Panc1 (cell line): ENCODE measurements around the gene ATG13. TPM values are rescaled to one million over a fixed set of nuclear protein-coding genes. Genes with fewer than 3 reads are reported as not detected.
A peak's percentile ranks its signal among the peaks of the same experiment; 100 is the strongest.

Source experiments
- ATAC-seq: fragments of 200-7000 bp; cut with Tn5 transposase; 2 replicates; pipeline ENCODE4 v1.9.1; 2020; ENCODE audit warnings: mild to moderate bottlenecking, moderate library complexity
- BruUV-seq: library from RNA; stranded (reverse); fragments of 400-500 nt; replicated peaks from 2 replicates; lab custom pipeline; 2021; lab: Mats Ljungman, UMichigan
- CTCF ChIA-PET: fragments of 300-600 bp; sonication (Branson Sonifier 250); formaldehyde crosslinking; loops from one replicate; lab custom pipeline; 2022; ENCODE audit warnings: antibody characterized with exemption; lab: Charles Lee
- POLR2A ChIA-PET: fragments of 300-600 bp; sonication (Branson Sonifier 250); formaldehyde crosslinking; loops from one replicate; lab custom pipeline; 2022; ENCODE audit warnings: antibody characterized with exemption; lab: Charles Lee
- DNase-seq: peaks from one replicate; pipeline ENCODE4 v3.0.0-alpha.2; 2010; ENCODE audit warnings: low read depth, low spot score
- H3K27ac ChIP-seq: 2 replicates; pipeline ENCODE4 v1.5.1; 2011; ENCODE audit warnings: mild to moderate bottlenecking, low read length, inconsistent platforms
- H3K27me3 ChIP-seq: fragments of 200-500 bp; sonication (Bioruptor generic); 2 replicates; pipeline ENCODE4 v1.6.0; 2014; ENCODE audit warnings: low read length, inconsistent platforms; ENCODE audit not compliant: control insufficient read depth, insufficient read depth
- H3K36me3 ChIP-seq: fragments of 200-500 bp; sonication (Bioruptor generic); 2 replicates; pipeline ENCODE4 v1.5.1; 2014; ENCODE audit warnings: inconsistent platforms, mild to moderate bottlenecking, low read length, moderate library complexity; ENCODE audit not compliant: control insufficient read depth, insufficient read depth
- H3K4me1 ChIP-seq: 2 replicates; pipeline ENCODE4 v1.5.1; 2011; ENCODE audit warnings: inconsistent platforms, mild to moderate bottlenecking, low read length, moderate library complexity; ENCODE audit not compliant: control insufficient read depth, insufficient read depth
- H3K4me3 ChIP-seq, 2 experiments: 2 replicates each; pipeline ENCODE4 v1.5.1; 2011 to 2012; ENCODE audit warnings: low read depth in 2 of 2, low read length in 2 of 2, mild to moderate bottlenecking in 2 of 2, inconsistent platforms in 1 of 2, moderate library complexity in 1 of 2
- H3K9me3 ChIP-seq: fragments of 200-500 bp; sonication (Bioruptor generic); 2 replicates; pipeline ENCODE4 v1.5.1; 2014; ENCODE audit warnings: low read depth, mild to moderate bottlenecking, inconsistent platforms, low read length, moderate library complexity; ENCODE audit not compliant: control insufficient read depth, insufficient read depth
- in situ Hi-C: cut with HindIII; loops from 2 replicates; pipeline ENCODE4 v1.10.0; 2016; ENCODE audit warnings: low sequenced_read_pairs, low pct_unique_long_range_greater_than_20kb
- intact Hi-C: fragments of 100-400 bp; cut with micrococcal nuclease; formaldehyde crosslinking; loops from one replicate; pipeline ENCODE4 v1.10.0; 2022; ENCODE audit not compliant: unreplicated experiment
- total RNA-seq: library from RNA; stranded (reverse); gene quantifications from one replicate; pipeline ENCODE4 v1.2.1, GENCODE V29; 2021; ENCODE audit not compliant: unreplicated experiment
- TF ChIP-seq, protein P1 (sequence below), 2 experiments: IDR thresholded peaks; 2 replicates each; pipeline ENCODE4 v1.6.1; 2011 to 2012; ENCODE audit warnings: low read depth in 2 of 2, control low read depth in 1 of 2, low read length in 1 of 2, mild to moderate bottlenecking in 1 of 2, moderate library complexity in 1 of 2; ENCODE audit not compliant: insufficient read depth in 1 of 2
- TF ChIP-seq, protein P2 (sequence below): fragments of 450-650 bp; IDR thresholded peaks from 2 replicates; pipeline ENCODE4 v1.5.1; 2017; ENCODE audit warnings: mild to moderate bottlenecking

Gene ATG13
- total RNA-seq, 1 experiment from 2014 or later: 57.9 TPM

DNA sequence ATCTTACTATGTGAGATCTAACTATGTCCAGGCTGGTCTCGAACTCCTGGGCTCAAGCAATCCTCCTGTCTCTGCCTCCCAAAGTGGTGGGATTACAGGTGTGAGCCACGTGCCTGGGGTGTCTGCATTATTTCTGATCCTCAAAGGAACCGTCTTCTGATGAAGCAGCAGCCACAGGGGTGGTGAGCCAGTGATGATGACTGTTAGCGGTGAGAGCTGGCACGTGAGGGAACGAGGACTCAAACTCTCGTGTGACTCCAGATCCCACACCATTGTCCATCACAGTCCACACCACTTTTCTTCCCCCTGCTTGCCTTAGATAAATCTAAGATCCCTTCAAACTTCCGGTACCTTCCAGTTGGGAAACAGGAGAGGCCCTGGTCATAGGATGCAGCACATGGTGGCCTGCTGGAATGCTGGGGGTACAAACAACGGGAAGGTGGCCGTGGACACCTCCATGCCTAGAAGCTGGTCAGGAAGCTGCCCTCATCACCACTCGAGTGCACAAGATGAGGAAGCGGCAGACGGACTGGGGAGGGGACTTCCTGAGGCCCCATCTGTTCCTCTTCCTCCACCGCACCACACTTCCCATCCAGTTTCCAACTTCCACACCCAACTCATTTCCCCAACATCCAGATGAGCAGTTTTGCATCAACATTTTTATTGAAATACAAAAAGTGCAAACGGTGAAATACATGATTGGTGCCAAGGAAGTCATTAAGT lies 59.2 kb downstream of the ATG13 start:
- DNase-seq: no peak
- in situ Hi-C loops: no loop called here
- no peak for ATAC-seq
- TF ChIP-seq, protein P1, sequence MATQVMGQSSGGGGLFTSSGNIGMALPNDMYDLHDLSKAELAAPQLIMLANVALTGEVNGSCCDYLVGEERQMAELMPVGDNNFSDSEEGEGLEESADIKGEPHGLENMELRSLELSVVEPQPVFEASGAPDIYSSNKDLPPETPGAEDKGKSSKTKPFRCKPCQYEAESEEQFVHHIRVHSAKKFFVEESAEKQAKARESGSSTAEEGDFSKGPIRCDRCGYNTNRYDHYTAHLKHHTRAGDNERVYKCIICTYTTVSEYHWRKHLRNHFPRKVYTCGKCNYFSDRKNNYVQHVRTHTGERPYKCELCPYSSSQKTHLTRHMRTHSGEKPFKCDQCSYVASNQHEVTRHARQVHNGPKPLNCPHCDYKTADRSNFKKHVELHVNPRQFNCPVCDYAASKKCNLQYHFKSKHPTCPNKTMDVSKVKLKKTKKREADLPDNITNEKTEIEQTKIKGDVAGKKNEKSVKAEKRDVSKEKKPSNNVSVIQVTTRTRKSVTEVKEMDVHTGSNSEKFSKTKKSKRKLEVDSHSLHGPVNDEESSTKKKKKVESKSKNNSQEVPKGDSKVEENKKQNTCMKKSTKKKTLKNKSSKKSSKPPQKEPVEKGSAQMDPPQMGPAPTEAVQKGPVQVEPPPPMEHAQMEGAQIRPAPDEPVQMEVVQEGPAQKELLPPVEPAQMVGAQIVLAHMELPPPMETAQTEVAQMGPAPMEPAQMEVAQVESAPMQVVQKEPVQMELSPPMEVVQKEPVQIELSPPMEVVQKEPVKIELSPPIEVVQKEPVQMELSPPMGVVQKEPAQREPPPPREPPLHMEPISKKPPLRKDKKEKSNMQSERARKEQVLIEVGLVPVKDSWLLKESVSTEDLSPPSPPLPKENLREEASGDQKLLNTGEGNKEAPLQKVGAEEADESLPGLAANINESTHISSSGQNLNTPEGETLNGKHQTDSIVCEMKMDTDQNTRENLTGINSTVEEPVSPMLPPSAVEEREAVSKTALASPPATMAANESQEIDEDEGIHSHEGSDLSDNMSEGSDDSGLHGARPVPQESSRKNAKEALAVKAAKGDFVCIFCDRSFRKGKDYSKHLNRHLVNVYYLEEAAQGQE (IDR thresholded peaks at IDR 0.05; ENCODE audit: insufficient read depth in 1 of 2, low read depth in 2 of 2, low read length in 1 of 2): no peak
- Histone ChIP-seq H3K27ac (no peak overlapping the region), H3K36me3 (no peaks in the 10 kb centered on the region), H3K4me1 (peaks cover 8% of the 10 kb centered on the region), H3K9me3 (no peaks in the 10 kb centered on the region), H3K27me3 (no peaks in the 10 kb centered on the region), H3K4me3 (no peak overlapping the region)
- CTCF ChIA-PET: no interaction called here
- BruUV-seq: no TSS peak
- POLR2A ChIA-PET: interaction anchor here (0.7 kb wide), 1 partner anchor 58 kb away, joined by 14 read pairs; no protein-coding TSS in a partner anchor
- intact Hi-C loops: no loop called here

DNA sequence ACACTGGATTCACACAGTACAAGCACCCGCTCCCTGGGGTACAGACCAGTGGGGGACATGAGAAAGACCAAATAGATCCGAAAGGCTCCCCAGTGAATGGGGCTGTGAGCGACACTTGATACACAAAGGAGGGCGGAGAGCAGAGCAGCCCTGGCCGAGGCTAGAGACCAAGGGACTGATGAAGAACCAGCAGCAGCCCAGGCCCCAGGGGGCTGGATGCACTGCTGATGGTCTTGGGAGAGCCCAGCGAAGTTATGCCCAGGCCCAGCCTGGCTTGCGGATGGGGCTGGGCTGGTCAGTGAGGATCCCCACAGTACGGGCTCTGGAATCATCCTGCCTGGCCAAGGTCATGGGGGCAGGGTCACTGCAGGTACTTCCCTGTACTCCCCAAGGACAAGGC lies 59.8 kb downstream of the ATG13 start:
- Histone ChIP-seq H3K36me3 (no peaks in the 10 kb centered on the region), H3K4me3 (no peak overlapping the region), H3K27ac (no peak overlapping the region), H3K4me1 (peaks cover 8% of the 10 kb centered on the region), H3K27me3 (no peaks in the 10 kb centered on the region), H3K9me3 (no peaks in the 10 kb centered on the region)
- ATAC-seq: no peak
- ChIA-PET POLR2A (no interaction called here), CTCF (no interaction called here)
- intact Hi-C loops: no loop called here
- BruUV-seq: TSS peak; percentile 90
- no peak for DNase-seq
- in situ Hi-C loops: no loop called here
- TF ChIP-seq, protein P2, sequence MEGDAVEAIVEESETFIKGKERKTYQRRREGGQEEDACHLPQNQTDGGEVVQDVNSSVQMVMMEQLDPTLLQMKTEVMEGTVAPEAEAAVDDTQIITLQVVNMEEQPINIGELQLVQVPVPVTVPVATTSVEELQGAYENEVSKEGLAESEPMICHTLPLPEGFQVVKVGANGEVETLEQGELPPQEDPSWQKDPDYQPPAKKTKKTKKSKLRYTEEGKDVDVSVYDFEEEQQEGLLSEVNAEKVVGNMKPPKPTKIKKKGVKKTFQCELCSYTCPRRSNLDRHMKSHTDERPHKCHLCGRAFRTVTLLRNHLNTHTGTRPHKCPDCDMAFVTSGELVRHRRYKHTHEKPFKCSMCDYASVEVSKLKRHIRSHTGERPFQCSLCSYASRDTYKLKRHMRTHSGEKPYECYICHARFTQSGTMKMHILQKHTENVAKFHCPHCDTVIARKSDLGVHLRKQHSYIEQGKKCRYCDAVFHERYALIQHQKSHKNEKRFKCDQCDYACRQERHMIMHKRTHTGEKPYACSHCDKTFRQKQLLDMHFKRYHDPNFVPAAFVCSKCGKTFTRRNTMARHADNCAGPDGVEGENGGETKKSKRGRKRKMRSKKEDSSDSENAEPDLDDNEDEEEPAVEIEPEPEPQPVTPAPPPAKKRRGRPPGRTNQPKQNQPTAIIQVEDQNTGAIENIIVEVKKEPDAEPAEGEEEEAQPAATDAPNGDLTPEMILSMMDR: no peak
- TF ChIP-seq, protein P1 (IDR thresholded peaks at IDR 0.05; ENCODE audit: insufficient read depth in 1 of 2, low read depth in 2 of 2, low read length in 1 of 2): no peak
